Measurements from ENCODE around the gene RAD51B.

The RAD51B gene

DNA sequence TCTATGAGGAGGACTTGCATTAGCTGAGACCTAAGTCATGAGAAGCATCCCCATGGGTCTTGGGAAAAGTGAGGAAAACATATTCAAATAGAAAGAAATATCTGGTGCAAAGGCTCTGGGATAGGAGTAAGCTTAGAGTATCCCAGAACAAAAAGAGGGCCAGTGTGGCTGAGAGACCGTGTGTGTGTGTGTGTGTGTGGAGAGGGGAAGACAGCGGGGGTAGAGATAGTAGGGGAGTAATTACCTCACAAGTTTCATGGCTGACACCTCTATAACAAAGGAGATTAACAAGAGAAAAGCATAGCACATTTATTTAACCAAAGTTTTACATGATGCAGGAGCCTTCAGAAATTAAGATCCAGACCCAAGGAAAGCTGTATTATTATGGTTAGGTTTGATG lies 440.5 kb downstream of the RAD51B start:
- no peak for DNase-seq

DNA sequence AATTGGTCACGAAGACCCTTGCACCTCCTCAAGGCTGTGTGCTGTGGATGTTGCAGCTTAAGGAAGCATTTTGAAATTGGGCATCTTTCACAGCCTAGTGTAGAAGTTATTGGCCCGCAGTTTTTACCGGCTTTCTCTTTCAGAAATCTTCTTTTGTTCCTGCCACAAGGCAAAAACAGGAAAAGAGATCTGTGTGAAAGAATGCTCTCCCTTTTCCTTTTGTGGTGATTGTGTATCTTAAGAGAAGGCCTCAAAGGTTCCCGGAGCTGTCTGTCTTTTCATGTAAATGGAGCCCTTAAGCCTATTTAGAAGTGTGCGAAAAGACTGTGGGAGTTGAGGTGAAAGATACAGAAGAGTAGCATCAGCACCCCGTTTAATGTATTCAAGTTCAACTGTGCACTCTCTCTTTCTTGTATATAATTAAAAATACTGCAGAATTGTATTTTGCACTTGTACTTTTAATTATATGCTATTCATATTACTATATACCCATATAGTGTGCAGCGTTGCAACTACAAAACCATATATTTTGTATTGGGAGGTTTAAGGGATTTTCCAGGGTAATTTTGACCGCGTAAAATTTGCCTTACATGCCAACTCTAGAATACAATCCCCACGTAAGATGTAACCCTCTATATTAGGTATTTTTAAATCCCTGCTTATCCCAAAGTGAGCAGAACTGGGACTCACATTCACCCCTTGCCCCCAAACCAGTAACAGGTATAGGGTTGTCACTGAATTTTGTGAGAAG lies 441.7 kb downstream of the RAD51B start:
- DNase-seq, result no peak

DNA sequence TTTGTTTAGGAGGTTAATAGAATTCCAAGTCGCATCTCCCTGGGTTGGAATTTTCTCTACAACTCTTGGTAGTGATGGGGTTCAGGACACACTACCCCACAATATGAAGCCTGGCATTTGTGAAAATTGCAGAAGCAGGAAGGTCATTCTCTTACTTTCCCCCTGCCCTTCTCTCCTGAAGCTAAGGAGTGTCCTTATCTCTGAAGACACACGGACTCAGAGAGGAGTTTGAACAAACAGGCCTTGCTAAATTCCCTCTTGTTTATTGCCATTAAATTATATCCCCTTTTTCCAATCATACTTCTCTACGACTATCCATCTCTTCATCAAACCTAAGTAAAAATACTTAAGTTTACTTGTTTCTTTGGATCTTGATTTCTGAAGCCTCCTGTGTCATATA lies 443.0 kb downstream of the RAD51B start:
- DNase-seq, result no peak

DNA sequence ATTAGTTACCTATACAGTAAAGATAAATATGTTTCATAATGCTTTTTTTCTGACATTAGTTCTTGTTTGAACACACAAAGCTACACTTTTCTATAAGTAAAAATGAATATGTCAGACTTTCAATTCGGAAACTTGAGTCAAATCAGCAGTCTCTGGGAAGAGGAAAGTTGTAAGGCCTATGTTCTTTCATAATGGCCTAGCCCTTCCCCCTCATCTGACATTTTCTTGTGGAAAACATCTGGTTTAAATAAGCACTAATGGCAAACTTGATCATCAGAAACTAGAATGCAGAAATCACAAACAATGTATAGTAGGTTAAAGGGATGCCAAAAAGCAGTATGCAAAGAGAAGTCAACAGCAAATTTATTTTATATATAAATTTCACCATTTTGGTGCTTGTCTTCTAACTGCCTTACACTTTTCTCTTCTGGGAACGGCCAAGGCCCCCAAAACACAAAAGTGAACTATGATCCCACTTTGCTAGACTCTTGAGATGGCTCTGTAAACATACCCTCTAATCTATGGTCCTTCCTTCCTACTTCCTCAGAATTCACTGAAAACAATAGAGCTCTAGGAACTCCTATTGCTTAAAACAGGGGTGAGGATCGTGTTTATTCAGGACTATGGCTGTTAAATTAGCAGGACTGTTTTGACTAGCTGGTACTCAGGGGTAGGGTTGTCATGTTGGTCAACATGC lies 444.1 kb downstream of the RAD51B start:
- no peak for DNase-seq

DNA sequence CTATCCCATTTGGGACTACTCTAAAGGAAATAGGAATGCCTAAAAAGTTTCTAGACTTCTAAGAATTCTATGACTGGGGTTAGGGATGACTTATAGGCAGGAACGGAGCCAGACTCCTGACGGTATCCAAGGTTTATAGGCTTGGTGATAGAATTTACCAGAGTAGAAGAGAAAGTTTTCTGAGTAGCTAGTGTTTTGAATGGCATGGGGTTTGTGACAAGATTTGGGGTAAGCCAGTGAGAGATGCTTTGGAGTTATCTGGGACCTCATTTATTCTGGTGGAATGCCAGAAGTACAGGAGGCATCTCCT lies 444.6 kb downstream of the RAD51B start:
- DNase-seq, result no peak

DNA sequence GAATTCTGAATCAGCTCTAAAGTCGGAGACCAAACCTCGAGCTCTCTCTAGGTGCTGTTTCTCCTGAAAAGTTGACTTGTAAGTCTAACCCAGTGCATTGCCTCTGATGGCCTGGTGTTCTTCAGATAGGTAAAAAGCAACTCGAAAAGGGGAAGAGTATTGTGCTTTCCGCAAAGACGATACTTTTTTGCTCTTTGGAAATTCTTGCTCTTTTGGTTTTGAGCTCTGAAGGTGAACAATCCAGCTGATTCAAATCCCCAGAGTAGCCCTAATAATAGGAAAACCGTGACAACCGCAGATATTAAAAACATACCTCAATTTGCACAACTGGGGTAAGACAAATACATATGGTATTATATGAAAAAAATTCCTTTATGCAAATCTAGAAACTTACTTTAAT lies 447.4 kb downstream of the RAD51B start:
- DNase-seq, result no peak

DNA sequence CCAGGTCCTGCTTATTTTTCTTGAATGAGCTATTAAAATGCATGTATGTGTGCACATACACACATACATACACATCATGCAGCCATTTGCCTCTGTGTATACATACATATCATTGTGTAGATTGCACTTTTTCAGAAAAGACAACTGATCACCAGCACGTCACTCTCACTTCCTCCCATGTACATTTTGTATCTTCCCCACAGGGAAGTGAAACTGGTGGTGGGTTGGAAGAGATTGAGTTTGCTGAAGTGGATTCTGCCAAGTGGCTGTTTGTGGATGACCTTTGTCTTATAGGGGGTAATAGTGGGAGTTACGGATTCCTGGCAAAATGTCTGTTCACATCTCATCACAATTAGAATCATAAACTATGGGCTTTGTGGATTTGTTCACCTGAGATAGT lies 448.6 kb downstream of the RAD51B start:
- DNase-seq, result no peak

DNA sequence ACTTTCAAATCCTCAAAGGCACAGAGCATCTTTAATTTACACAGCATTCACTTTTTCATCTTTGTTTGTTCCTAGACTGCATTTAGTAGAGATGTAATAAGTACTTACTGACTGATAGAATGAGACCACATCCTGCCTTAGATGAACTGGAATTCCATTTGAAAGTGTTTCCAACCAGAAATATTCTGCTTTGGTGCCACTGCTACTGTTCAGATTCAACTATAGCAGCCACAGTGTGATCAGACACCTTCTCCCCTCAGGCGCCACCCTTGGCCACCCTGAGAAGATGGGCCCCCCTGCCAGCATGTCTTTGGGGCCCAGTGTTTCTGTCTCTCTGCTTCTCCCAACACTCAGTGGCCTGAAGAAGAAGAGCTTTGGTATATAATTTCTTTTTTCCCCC lies 449.1 kb downstream of the RAD51B start:
- no peak for DNase-seq

DNA sequence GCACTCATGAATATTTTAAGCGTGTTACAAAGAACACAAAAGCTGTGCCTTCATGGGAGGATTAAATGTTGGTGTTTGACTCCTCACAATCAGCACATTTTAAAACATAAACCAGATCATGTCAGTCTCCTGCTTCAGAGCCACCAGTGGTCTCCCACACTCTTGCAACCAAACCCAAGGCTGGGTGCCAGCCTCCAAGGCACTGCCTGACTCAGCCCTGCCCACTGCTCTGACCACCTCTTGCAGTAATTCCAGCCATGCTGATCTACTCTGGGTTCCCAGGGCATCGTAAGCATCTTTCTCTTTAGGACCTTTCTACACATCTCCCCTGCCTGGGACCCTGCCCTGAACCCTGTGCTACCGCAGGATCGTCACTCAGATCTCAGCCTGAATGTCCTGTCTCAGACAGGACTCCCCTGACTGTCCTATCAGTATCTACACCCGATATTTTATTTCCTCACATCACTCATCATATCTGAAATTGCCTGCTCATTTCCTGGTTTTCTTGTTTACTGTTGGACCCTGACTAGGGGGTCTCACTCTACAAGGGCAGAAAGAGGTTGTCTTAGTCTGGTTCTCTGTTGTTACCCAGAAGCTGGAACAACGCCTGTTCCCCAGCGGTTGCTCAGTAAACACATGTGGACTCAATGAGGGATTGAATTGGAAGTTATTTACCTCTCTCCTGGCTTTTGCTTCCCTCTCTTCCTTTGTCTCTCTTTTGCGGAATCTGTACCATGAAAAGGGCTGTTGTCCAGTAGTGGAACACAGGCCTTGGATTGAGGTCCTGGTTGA lies 449.8 kb downstream of the RAD51B start:
- DNase-seq, result no peak

DNA sequence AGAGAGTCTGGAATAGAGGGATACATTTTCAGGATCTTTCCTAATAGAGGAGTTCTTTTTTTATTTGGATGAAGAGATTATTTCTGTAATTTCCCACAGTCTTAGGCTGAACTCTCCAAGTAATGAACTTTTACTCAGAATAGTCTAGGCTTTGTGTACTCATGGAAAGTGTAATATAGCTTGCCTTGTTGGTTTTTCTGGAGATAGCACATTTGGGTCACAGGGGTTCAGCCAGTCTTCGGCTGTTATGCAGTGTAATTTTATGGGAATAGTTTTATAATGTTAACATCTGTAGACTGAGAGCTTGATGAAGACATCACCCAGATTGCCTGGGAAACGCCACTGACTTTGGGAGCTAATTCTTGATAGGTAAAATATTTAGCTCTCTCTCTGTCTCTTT lies 450.8 kb downstream of the RAD51B start:
- no peak for DNase-seq

DNA sequence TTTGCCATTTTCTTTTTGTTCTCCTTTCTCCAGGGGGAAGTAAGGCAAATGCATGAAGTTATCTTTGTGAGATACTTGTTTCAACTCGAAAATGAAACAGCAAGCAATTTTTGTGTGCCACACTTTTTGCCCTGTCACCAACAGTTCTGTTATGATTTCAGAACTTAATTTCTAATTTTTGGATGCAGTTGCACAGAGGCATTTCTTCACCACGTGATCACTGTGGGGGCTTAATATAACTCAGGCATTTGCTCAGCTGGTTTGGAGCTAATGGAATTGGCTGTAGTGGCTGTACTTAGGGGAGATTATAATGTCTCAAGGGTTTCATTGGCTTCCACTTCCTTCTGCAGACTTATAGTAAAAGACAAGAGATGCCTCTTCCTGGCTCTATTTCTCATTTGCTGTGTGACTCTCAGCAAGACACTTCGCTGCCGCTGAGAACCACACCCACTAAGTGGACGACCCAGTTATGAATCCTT lies 452.4 kb downstream of the RAD51B start:
- DNase-seq, result no peak

DNA sequence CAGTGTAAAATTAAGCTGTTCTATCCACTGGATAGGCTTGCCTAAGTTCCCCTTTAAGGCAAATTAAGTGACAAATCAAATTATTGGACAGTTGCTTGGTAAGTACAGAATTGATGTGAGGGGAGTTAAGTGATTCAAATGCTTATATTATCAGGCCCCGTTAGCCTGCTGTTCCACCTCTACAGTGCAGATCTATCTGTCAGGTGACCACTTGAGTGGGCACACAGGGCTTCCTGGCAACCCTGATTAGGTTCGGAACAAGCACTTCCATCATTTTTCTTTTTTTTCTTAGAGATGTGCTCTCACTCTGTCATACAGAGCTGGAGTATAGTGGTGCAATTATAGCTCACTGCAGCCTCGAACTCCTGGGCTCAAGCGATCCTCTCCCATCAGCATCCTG lies 453.8 kb downstream of the RAD51B start:
- DNase-seq, result no peak

DNA sequence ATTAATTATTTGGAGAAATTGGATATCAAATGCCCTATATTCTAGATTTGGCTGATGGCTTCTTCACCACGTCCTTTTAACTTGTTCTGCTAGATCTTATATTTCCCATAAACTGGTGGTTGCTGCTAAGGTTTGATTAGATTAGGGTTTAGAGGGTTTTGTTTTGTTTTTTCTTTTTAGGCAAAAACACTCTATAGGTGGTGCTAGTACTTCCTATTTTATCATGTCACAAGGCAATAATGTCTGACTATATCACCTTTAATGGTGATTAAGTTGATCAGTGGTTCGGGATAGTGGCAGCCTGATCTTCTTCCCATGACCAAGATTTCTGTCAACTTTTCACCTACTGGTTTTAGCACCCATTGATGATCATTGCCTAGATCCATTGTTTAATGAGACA lies 455.1 kb downstream of the RAD51B start:
- no peak for DNase-seq

DNA sequence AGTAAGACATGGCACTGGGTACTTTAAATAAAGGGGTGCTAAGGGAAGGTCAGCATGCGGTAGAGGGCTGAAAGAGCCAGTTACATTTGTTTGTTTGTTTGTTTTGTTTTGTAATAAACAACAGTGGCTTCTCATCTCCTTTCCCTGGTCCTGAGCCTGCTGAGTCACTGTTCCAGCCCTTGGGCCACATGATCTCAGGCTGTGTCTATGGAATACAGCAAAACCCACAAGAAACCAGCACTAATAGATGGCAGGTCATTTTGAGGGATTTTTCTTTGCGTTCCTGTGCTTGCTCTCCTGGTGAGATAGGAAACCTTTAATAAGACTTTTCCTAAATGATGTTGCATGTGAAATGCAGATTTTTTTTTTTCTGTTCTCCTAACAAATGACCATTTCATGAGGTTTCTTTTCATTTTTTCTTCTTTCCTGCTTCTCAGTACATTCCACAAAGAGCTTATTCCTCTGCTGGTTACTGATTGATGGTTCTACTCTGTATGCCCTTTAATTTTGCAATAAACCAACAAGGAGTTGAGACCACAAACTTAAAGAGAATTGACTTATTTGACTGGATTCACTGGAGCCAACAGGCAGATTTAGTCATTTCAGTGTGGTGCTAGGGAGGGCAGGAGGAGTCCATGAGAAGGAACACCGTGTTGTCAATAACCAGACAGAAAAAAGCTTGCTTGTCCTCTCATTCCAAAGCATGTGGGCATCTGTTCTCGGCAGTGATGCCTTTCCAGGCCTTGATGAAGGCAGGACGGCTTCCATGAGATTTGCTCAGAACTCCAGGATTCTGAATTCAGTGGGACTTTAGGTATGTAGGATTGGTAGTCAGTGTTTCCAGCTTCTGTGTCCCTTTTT lies 459.2 kb downstream of the RAD51B start:
- DNase-seq, result peak; percentile 48

DNA sequence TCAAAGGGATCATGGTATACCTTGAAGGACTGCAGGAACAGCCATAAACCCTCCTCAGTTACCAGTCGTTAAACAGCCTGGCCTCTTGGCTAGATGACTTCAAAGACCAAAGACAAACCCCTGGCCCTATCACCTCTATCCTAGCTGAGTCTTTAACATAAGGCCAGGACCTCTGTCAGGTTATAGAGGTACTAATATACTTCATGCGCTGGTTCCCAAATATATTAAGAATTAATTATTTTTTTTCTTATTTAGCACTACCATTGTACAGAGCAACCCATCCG lies 459.8 kb downstream of the RAD51B start:
- DNase-seq, result no peak

DNA sequence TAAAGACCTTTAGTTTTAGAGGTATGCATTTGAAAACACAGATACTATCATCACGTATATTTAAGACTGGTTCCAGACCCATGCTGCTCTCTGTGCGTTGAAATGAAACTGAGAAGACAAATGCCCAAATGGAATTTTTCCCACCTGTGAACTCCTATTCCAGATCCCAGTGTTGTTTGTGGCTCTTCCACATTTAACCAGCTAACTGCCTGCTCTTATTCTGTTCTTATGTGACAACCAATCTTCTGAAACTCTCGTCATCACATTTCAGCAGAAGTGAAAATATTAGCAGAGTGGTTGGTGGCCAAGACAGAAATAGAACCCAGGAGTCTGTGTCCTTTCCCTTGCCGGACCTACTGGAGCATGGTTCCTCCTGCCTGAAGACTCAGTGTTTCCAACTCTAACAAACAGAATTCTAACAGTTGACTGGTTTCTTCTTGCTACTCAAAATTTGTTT lies 460.2 kb downstream of the RAD51B start:
- no peak for DNase-seq

DNA sequence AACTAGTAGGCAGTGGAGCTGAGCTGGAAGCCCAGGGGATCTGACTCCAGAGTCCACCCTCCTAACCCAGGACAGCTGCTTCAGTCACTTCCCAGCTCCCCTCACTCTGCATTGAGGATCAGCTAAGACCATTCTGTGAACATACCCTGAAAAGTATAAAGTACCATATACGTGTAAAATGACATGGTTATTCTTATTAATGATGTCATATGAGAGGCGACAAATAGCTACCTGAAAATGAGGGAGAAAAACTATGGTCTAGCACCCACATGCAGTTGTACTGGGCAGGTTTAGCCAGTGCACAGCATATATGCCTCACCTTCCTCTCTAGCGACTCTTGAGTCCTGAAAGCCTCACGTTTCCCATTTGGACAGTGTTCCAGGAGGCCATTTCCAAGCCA lies 461.9 kb downstream of the RAD51B start:
- DNase-seq, result no peak

DNA sequence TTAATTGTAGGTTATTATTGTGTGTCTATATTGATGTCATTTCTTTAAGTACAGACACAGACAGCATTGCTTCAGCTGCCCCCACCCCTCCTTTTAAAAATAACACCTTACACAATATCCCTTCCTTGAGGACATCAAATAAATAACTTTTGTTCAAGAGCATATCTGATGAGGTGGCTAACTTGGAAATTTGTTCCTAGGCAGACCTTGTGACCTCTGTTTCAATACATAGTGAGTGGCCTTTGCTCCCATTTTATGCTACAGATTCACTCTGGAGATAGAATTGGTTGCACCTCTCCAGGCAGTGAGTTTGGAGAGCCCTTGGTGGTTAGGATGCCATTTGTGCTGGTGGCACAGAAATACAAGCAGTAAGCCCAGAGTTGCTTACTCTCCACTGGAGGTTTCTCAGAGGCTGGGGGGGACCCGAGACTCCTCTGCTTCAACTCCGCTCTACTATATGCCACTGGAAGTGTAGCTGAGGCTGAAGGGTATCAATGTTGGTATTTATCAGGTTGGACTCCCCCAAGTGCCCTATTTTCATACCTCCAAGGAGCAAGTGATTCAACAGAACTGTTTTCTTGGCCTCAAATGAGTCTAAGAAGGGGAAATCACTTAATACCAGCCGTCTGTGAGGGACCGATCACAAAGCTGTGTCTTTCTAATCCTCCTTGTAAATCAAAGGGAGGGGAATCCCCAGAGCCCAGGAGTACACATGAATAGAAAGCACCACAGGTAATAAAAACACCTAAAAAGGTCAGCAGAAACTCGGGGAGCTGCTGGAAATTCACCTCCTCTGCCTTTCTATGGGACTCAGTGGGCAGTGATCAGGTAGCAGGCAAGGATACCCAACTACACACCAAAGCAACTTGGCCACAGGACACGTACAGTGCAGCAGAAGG lies 463.1 kb downstream of the RAD51B start:
- no peak for DNase-seq

DNA sequence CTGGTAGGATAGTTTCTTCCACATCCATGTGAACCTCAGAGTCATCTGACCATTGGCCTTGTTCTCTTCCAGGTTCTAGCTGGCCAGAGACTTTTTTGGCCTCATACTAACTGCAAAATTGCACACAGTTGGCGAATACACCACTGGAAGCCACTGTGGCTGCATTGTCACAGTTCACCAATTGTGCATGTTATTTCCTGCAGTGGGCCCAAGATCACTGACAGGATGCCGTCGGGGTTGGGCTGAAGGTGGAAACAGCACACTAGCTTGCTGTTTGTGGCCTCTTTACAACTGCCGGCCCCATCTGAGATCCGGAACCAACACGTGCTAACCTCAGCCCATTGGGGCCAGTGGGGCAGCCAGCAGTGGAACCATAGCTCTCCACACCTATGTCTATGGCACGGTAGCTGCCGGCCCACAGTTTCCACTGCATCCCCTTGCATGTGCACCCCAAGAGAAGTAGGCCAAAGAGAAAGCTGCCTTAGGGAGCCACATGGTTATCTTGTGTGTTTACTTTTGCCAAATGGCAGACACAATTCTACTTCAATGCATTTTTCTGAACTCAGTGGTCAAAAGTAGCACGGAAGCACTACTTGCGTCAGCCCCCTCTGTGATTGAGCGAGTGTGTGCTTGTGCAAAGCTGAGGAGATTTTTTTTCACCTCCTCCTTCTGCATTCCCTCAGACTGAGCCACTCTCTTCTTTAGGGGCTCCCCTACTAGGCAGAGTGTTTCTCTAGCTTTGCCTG lies 464.0 kb downstream of the RAD51B start:
- no peak for DNase-seq

DNA sequence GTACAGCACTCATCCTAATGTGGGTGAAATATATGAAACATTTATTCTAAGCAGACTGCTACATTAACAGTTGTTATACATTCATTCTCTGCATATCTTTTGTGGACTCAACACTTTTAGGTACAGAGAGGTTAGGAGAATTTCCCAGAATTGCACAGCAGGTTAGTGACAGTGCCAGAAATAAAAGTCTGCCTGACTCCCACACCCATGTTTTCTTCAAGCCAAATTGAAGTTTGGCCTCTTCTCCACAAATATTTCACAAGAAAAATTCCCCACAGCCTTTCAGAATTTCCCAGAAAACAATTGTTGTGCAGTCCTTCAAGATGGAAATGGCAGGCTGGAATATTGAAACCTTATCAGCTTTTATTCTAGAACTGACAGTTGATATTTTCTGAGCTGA lies 464.8 kb downstream of the RAD51B start:
- no peak for DNase-seq

DNA sequence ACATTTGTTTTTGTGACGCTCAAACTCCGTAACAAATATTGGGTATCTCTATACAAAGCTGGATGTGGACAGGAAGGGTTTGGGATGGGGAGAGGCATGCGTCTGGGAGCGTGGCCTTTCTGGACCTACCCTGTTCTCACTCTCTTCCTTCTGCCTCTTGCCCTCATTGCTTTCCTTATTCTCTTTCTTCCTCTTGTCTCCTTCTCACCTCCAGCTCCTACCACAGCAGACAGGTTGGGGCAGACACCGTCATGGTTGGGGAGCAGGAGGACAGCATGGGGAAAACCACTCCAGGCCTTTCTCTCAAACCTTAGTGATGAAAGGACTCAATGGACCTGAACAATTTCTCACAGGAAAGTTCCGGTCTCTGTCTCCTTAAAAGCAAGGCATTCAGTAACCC lies 465.3 kb downstream of the RAD51B start:
- no peak for DNase-seq

Data from HCEC 1CT (cell line).